Gastroesophageal sphincter (tissue), 3 donors: Measurements from ENCODE around the gene PTPRF.

Experiments used
- CTCF ChIP-seq, 4 experiments: fragments of 200-600 bp in 2 of 4; fragments of 450-650 bp in 2 of 4; sonication (generic) in 1 of 4; IDR thresholded peaks; one replicate each; pipeline ENCODE4 v1.5.1; 2017 to 2019; ENCODE audit warnings: antibody characterized with exemption in 4 of 4, mild to moderate bottlenecking in 2 of 4, moderate library complexity in 2 of 4
- POLR2A ChIP-seq, 2 donors: fragments of 450-650 bp; IDR thresholded peaks; one replicate each; pipeline ENCODE4 v1.6.1; 2017; ENCODE audit warnings: antibody characterized with exemption in 2 of 2, mild to moderate bottlenecking in 2 of 2, moderate library complexity in 1 of 2

- no peak for TF ChIP-seq CTCF (IDR thresholded peaks at IDR 0.05)
- TF ChIP-seq POLR2A (IDR thresholded peaks at IDR 0.05), result no peak
Observed at GRCh38 chr1:43482215-43482614, 48.5 kb upstream of the PTPRF start.
